ENCODE measurements around the gene HES2.

DNA sequence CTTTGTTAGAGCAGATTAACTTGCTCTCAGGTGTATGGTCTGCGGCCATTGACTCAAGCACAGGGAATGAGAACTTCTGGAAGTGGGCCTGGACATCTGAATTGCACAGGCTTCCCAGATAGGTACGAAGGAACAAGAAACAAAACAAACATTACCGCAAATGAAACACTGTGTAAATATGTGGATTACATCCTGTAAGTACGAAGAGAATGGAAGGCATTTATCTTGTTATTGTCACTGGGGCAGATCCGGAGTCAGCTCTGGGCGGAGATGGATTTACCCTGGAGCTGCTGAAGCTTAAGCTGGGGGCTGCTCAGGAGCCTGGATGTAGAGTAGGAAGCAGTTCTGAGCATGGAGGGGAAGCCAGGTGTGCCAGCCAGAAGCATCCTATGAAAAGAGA lies 6.8 kb downstream of the HES2 start:
- TF ChIP-seq CTCF (conservative IDR thresholded peaks at IDR 0.05 in 1 of 2, IDR thresholded peaks at IDR 0.05 in 1 of 2; ENCODE audit: low read depth in 1 of 2, low read length in 2 of 2) (no peak), EZH2 (IDR thresholded peaks at IDR 0.05; ENCODE audit: low read length, missing control alignments) (no peak)

Data from fibroblast of lung (primary cell).